PC-9 (cell line): ENCODE data around the gene TMEM258. TPM values are rescaled to one million over a fixed set of nuclear protein-coding genes. Genes with fewer than 3 reads are reported as not detected.

Experiments
- BruUV-seq: library from RNA; stranded (reverse); fragments of 400-500 nt; replicated peaks from 2 replicates; lab custom pipeline; 2021; lab: Mats Ljungman, UMichigan
- CTCF ChIA-PET: fragments of 300-600 bp; sonication (Branson Sonifier 250); formaldehyde crosslinking; loops from one replicate; lab custom pipeline; 2022; ENCODE audit warnings: antibody characterized with exemption; lab: Charles Lee
- POLR2A ChIA-PET: fragments of 300-600 bp; sonication (Branson Sonifier 250); formaldehyde crosslinking; loops from one replicate; lab custom pipeline; 2022; ENCODE audit warnings: antibody characterized with exemption; ENCODE audit not compliant: unreplicated experiment; lab: Charles Lee
- DNase-seq, 2 experiments: peaks; one replicate each; pipeline versions ENCODE4 v3.0.0 to v3.0.0-alpha.2; 2015 to 2022; ENCODE audit warnings: mixed read lengths in 1 of 2
- H2AFZ ChIP-seq: fragments of 200-600 bp; sonication (generic); 2 replicates; pipeline ENCODE4 v1.8.1; 2017; ENCODE audit warnings: antibody characterized with exemption
- H3F3A ChIP-seq: fragments of 200-600 bp; sonication (generic); 2 replicates; pipeline ENCODE4 v1.8.1; 2017; ENCODE audit warnings: antibody characterized with exemption, mild to moderate bottlenecking, low read depth; ENCODE audit not compliant: insufficient read depth
- H3K27ac ChIP-seq: fragments of 200-600 bp; sonication (generic); 2 replicates; pipeline ENCODE4 v1.6.1; 2016; ENCODE audit warnings: mixed run types
- H3K27me3 ChIP-seq: fragments of 200-600 bp; sonication (generic); 2 replicates; pipeline ENCODE4 v1.6.1; 2016; ENCODE audit warnings: low read depth, mixed run types; ENCODE audit not compliant: insufficient read depth
- H3K36me3 ChIP-seq: fragments of 200-600 bp; sonication (generic); 2 replicates; pipeline ENCODE4 v1.6.1; 2016; ENCODE audit warnings: low read depth, mixed run types
- H3K4me1 ChIP-seq: fragments of 200-600 bp; sonication (generic); replicated peaks from 2 replicates; pipeline ENCODE4 v1.6.1; 2016; ENCODE audit warnings: mixed run types; ENCODE audit not compliant: insufficient read depth
- H3K4me2 ChIP-seq: fragments of 200-600 bp; sonication (generic); 2 replicates; pipeline ENCODE4 v1.6.1; 2017; ENCODE audit warnings: mixed run types
- H3K4me3 ChIP-seq: fragments of 200-600 bp; sonication (generic); 2 replicates; pipeline ENCODE4 v1.6.1; 2016; ENCODE audit warnings: mixed run types
- H3K79me2 ChIP-seq: fragments of 200-600 bp; sonication (generic); 2 replicates; pipeline ENCODE4 v1.6.1; 2017; ENCODE audit warnings: low read depth, mixed run types
- H3K9me2 ChIP-seq: fragments of 200-600 bp; sonication (generic); 2 replicates; pipeline ENCODE4 v1.8.1; 2017; ENCODE audit warnings: mild to moderate bottlenecking; ENCODE audit not compliant: insufficient read depth
- H3K9me3 ChIP-seq: fragments of 200-600 bp; sonication (generic); 2 replicates; pipeline ENCODE4 v1.8.1; 2016; ENCODE audit warnings: low read depth; ENCODE audit not compliant: insufficient read depth
- H4K20me1 ChIP-seq: fragments of 200-600 bp; sonication (generic); 2 replicates; pipeline ENCODE4 v1.8.1; 2017; ENCODE audit not compliant: insufficient read depth
- CTCF ChIP-seq: fragments of 200-600 bp; sonication (generic); conservative IDR thresholded peaks from 2 replicates; pipeline ENCODE4 v1.6.1; 2017; ENCODE audit warnings: mixed run types, antibody characterized with exemption, mild to moderate bottlenecking, moderate library complexity
- EZH2 ChIP-seq: fragments of 200-600 bp; sonication (generic); IDR thresholded peaks from 2 replicates; pipeline ENCODE4 v1.8.0; 2017; ENCODE audit warnings: antibody characterized with exemption, low read depth
- intact Hi-C: fragments of 100-400 bp; cut with micrococcal nuclease; formaldehyde crosslinking; loops from one replicate; pipeline ENCODE4 v1.10.0; 2022; ENCODE audit not compliant: unreplicated experiment
- total RNA-seq: library from RNA; stranded (reverse); gene quantifications from 2 replicates; pipeline ENCODE4 v1.2.3, GENCODE V29; 2021

Gene TMEM258
- total RNA-seq, 1 experiment from 2014 or later = 217 TPM

GRCh38 chr11:61827571-61828378 lies 35.4 kb upstream of the TMEM258 start, which contains the start of gene FADS2:
Gene FADS2, plus strand, starts transcription at chr11:61828300. Its CDS starts 91 bp downstream, at chr11:61828391.
- CTCF ChIA-PET = no interaction called here
- H3K79me2 ChIP-seq = 0 out of 2 replicates have a peak, but pooled peaks cover 3% of the 10 kb centered on the region

GRCh38 chr11:61826930-61827570 lies 34.7 kb upstream of the TMEM258 start:
- Histone ChIP-seq H3K36me3 (no peaks in the 10 kb centered on the region), H3K9me2 (no peaks in the 10 kb centered on the region), H3K4me2 (no peak overlapping the region), H2AFZ (no peak overlapping the region), H3F3A (no peaks in the 10 kb centered on the region), H3K4me3 (no peak overlapping the region), H3K4me1 (no peaks in the 10 kb centered on the region), H3K27me3 (no peaks in the 10 kb centered on the region), H4K20me1 (no peaks in the 10 kb centered on the region), H3K27ac (no peak overlapping the region), H3K9me3 (no peaks in the 10 kb centered on the region), H3K79me2 (0 out of 2 replicates have a peak, but pooled peaks cover 5% of the 10 kb centered on the region)
- no peak for DNase-seq
- no peak for TF ChIP-seq CTCF
- no peak for TF ChIP-seq EZH2
- BruUV-seq = TSS peak; percentile 84
- POLR2A ChIA-PET = no interaction called here
- intact Hi-C loops = no loop called here
- CTCF ChIA-PET = no interaction called here

More at GRCh38 chr11:61827571-61828378, 35.4 kb upstream of the TMEM258 start, which contains the start of gene FADS2:
- Histone ChIP-seq H3K4me2 (no peak within 1 kb of the TSS), H4K20me1 (no peaks in the 10 kb centered on the region), H3K4me1 (no peaks in the 10 kb centered on the region), H3K27ac (no peak within 1 kb of the TSS), H3K9me3 (no peaks in the 10 kb centered on the region), H3K36me3 (no peaks in the 10 kb centered on the region), H2AFZ (no peak within 1 kb of the TSS), H3K9me2 (no peaks in the 10 kb centered on the region), H3K4me3 (no peak within 1 kb of the TSS), H3F3A (no peaks in the 10 kb centered on the region), H3K27me3 (no peaks in the 10 kb centered on the region)
- intact Hi-C loops = loop anchor here (1.0 kb wide), 1 partner anchor 10 kb away; the partner anchor contains the start of gene FADS1
- POLR2A ChIA-PET = interaction anchor here (0.5 to 1.0 kb wide), 6 partner anchors 13 to 212 kb away, joined by 4 to 22 read pairs (median 6); partner anchors contain the start of genes FEN1 and TMEM258
- TF ChIP-seq CTCF = no peak
- BruUV-seq = no TSS peak
- peak in 1 of 2 experiments; percentile 92 for DNase-seq

GRCh38 chr11:61820174-61820573 lies 27.8 kb upstream of the TMEM258 start:
- Histone ChIP-seq H3K4me1 (peaks cover 33% of the 10 kb centered on the region), H3K79me2 (peaks cover 26% of the 10 kb centered on the region), H3K27ac (peak overlapping the region; percentile 88), H3K27me3 (no peaks in the 10 kb centered on the region), H4K20me1 (no peaks in the 10 kb centered on the region), H3K4me2 (peak overlapping the region; percentile 57), H3K9me3 (no peaks in the 10 kb centered on the region), H3K4me3 (no peak overlapping the region), H3K9me2 (no peaks in the 10 kb centered on the region), H3F3A (peaks cover 45% of the 10 kb centered on the region), H2AFZ (no peak overlapping the region), H3K36me3 (no peaks in the 10 kb centered on the region)
- intact Hi-C loops = no loop called here
- ChIA-PET CTCF (interaction anchor here (0.7 kb wide), 1 partner anchor 28 kb away, joined by 3 read pairs; no protein-coding TSS in a partner anchor), POLR2A (interaction anchor here (0.6 to 0.7 kb wide), 2 partner anchors 13 to 121 kb away, joined by 5 to 12 read pairs; no protein-coding TSS in a partner anchor)
- peak in 1 of 2 experiments; percentile 49 for DNase-seq
- BruUV-seq = no TSS peak
- TF ChIP-seq EZH2 = no peak
- TF ChIP-seq CTCF = no peak
